Right atrium auricular region (tissue), 2 donors: ENCODE data around the gene KLF6. TPM values are rescaled to one million over a fixed set of nuclear protein-coding genes. Genes with fewer than 3 reads are reported as not detected.

Source experiments
- DNase-seq: peaks from one replicate; pipeline ENCODE4 v3.0.0-alpha.2; 2019; ENCODE audit warnings: low spot score
- H3K27ac ChIP-seq, 2 donors: fragments of 200-600 bp; sonication (generic); 1 replicate in 1 of 2; 2 replicates in 1 of 2; pipeline ENCODE4 v1.5.1; 2016 to 2019
- H3K27me3 ChIP-seq, 2 donors: fragments of 200-600 bp; sonication (generic); one replicate each; pipeline versions ENCODE4 v1.5.1 to v1.6.0; 2017 to 2019
- H3K36me3 ChIP-seq: fragments of 200-600 bp; sonication (generic); one replicate; pipeline ENCODE4 v1.5.1; 2016
- H3K4me1 ChIP-seq, 2 donors: fragments of 200-600 bp; sonication (generic); one replicate each; pipeline versions ENCODE4 v1.5.1 to v1.6.0; 2017 to 2019
- H3K4me3 ChIP-seq, 2 donors: fragments of 200-600 bp; sonication (generic); 1 replicate in 1 of 2; 2 replicates in 1 of 2; pipeline ENCODE4 v1.5.1; 2017 to 2019; ENCODE audit warnings: mild to moderate bottlenecking in 1 of 2, moderate library complexity in 1 of 2
- H3K9me3 ChIP-seq, 2 donors: fragments of 200-600 bp; sonication (generic); one replicate each; pipeline ENCODE4 v1.5.1; 2019
- CTCF ChIP-seq, 2 donors: fragments of 200-600 bp; sonication (generic); IDR thresholded peaks; one replicate each; pipeline ENCODE4 v1.5.1; 2019; ENCODE audit warnings: antibody characterized with exemption in 2 of 2
- total RNA-seq, 2 donors: library from RNA; depleted of rRNA; stranded (reverse); fragments of >200 nt; gene quantifications; one replicate each; pipeline ENCODE4 v1.1.0, GENCODE V29; 2016

Gene KLF6
- total RNA-seq, 2 donors from 2014 or later = 29.1 to 44.7 TPM

DNA sequence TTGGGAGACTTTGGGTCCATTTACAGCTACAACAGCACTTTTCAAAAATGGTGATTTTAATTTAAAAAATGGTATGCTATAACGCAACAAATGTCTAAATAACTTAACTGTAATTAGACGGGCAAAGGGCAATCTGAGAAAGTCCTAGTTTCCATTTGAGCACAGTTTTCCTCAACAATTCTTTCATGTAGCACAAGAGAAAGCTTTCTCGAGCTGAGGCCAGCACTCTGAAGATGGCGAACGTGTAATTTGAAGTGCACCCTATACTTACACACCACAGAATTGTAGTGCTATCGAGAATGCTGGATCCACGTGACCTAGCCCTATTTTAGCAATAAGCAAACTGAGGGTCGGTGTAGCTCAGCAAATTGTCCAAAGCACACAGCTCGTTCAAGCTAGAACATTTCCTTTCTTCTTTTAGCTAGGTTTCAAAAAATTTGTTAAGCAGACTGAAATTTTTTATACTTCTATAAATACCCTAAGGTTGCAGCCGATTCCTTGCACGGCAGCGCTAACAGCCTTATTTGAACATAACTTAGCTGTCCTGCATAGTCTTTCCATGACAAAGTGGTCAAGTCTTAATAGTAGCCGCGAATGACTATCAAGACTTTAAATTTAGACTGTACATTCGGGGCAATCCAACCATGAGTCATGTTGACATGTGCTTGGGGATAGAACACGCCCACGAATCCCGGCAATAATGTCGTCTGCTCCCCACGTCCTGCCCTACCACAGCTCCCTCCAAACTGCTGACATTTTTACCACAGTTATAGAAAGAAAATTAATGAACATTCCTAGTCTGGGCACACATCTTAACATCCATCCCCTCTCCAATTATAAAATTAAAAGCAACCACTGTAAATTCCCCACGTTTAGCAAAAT is 10.0 kb downstream of the KLF6 start:
- H3K4me1 ChIP-seq = peaks cover 0 to 54% of the 10 kb centered on the region in 2 donors
- H3K36me3 ChIP-seq = peaks cover 51% of the 10 kb centered on the region
- no peak for TF ChIP-seq CTCF (IDR thresholded peaks at IDR 0.05)
- no peaks in the 10 kb centered on the region for H3K27me3 ChIP-seq
- H3K9me3 ChIP-seq = no peaks in the 10 kb centered on the region
- DNase-seq = no peak
- H3K27ac ChIP-seq = peak overlapping the region; percentile 100
- no peak overlapping the region for H3K4me3 ChIP-seq

DNA sequence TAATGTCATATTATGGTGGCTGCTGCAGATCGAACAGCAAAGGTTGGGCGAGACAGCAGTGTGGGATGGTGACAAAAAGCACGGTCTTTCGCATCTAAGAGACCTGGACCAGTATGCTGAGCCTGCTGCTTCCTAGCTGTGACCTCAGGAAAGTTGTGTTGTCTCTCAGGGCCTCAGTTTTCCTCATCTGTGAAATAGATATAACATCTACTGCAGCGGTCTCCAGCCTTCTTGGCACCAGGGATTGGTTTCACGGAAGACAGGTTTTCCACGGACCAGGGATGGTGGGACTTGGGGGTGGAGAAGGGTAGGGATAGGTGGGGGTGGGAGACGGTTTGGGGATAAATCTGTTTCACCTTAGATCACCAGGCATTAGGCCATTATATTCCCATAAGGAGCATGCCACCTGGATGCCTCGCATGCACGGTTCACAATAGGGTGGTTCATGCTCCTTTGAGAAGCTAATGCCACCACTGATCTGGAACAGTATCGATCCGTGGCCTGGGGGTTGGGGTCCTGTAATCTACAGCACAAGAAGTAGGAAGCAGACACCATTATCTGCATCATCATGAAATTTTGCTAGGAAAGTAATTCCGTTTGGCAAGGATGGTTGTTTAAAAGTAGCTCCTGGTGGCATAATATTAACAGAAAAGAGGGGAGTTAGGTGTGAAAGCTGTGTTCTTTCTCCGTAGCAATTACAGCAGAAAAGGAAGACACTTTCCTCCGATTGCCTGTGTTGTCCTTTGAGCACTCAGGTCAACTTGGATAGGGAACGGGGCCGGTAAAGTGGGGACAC is 10.8 kb downstream of the KLF6 start:
- Histone ChIP-seq H3K27me3 (no peaks in the 10 kb centered on the region), H3K27ac (peak overlapping the region; percentile 100), H3K4me3 (no peak overlapping the region), H3K9me3 (no peaks in the 10 kb centered on the region), H3K36me3 (peaks cover 42% of the 10 kb centered on the region), H3K4me1 (peaks cover 0 to 45% of the 10 kb centered on the region in 2 donors)
- no peak for DNase-seq
- TF ChIP-seq CTCF (IDR thresholded peaks at IDR 0.05) = no peak

DNA sequence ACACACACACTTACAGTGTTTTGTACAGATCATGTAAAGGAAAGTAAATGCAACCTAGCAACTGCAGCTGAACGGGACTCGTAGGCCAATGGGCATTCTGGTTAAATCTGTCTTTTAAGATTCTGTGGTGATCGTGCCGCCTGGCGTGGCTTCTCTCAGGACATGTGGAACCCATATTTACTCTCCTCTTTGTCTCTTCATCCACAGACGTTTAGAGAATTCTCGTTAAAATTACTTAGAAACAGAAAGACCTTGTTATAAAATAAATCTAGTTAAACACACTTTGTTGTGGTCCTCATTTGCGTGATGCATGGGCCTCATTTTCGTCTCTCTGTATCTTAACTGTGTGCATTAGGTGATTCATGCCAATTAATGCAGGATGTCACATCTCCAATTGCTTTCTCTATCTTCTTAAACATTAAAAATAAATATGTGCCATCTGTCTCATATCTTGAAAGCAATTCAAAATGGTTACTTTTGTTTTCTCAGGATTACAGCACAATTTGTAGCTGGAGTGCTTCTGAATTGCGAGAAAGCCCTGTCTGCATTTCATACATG is 11.5 kb downstream of the KLF6 start:
- no peak for TF ChIP-seq CTCF (IDR thresholded peaks at IDR 0.05)
- DNase-seq = no peak
- Histone ChIP-seq H3K4me1 (peaks cover 0 to 38% of the 10 kb centered on the region in 2 donors), H3K27ac (peak overlapping the region in 1 of 2 donors; percentile 25), H3K9me3 (no peaks in the 10 kb centered on the region), H3K27me3 (no peaks in the 10 kb centered on the region), H3K4me3 (no peak overlapping the region), H3K36me3 (peaks cover 36% of the 10 kb centered on the region)

DNA sequence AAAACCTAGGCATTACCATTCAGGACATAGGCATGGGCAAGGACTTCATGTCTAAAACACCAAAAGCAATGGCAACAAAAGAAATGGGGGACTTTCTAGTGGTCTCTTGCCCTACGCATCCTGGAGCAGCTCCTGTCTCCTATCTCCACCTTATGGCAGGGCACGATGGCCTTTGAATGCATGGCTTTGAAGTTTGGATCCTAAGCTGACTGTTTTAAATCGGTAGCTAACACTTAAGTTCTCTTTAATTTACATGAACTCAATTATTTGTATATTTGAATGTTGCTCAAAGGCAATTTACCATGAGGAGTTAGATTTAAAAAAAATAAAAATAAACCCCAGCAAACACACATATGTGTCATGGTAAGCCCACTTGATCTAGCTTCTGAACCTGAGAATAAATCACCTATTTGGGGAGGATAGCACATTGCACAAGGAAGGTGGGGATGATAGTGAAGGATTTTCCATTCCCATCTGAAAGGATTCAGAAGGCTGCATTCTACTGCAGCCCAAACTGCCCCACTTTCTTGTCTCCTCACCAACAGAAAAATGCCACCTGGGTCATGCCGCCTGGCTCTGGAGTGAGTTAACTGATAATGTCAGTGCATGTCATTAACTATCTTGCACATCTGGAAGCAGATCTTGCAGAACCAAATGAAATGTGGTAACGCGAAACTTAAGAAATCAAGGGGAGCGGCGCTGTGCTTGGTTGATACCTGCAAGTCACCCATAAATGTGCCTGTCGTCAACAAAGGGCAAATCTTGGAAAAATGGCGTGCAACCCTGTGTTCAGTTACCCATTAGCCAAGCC is 12.4 kb downstream of the KLF6 start:
- no peak overlapping the region for H3K27ac ChIP-seq
- TF ChIP-seq CTCF (IDR thresholded peaks at IDR 0.05) = no peak
- H3K9me3 ChIP-seq = no peaks in the 10 kb centered on the region
- peaks cover 26% of the 10 kb centered on the region for H3K36me3 ChIP-seq
- peaks cover 0 to 29% of the 10 kb centered on the region in 2 donors for H3K4me1 ChIP-seq
- H3K4me3 ChIP-seq = no peak overlapping the region
- H3K27me3 ChIP-seq = no peaks in the 10 kb centered on the region
- DNase-seq = no peak

DNA sequence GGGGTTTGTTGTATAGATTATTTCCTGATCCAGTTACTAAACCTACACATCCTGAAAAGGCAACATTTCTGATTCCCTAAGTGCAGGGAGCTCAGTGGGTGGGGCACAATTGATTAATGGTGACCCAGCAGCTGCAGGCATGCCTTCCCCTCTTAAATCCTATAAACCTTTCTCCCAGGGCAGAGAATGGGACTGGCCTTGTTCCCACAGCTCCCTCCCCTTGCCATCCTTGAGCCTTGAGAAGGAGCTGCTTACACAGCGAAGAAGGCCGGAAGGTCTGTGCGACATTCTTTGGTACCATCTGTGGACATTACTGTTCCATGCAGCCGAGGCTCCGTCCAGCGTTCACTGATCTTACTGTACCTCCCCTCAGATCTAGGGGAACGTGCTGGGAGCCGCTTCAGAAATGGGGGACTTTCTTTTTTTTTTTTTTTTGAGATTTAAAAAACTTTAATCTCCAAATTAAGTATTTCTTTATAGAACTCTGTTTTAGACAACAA is 14.3 kb downstream of the KLF6 start:
- Histone ChIP-seq H3K27me3 (no peaks in the 10 kb centered on the region), H3K9me3 (no peaks in the 10 kb centered on the region), H3K27ac (no peak overlapping the region), H3K4me3 (no peak overlapping the region), H3K4me1 (peaks cover 0 to 10% of the 10 kb centered on the region in 2 donors), H3K36me3 (peaks cover 8% of the 10 kb centered on the region)
- DNase-seq = no peak
- no peak for TF ChIP-seq CTCF (IDR thresholded peaks at IDR 0.05)
